Measurements from ENCODE around the gene RAD18. TPM values are rescaled to one million over a fixed set of nuclear protein-coding genes. Genes with fewer than 3 reads are reported as not detected.

The RAD18 gene
- total RNA-seq, 2 experiments from 2014 or later, result 47.4 to 50.3 TPM

- no peak overlapping the region for H3K4me3 Mint-ChIP-seq
- H3K36me3 Mint-ChIP-seq (ENCODE audit: low read depth), result peaks cover 46% of the 10 kb centered on the region
- DNase-seq, result no peak
- H3K9me3 Mint-ChIP-seq, result no peaks in the 10 kb centered on the region
- H3K4me1 Mint-ChIP-seq (ENCODE audit: low read depth), result no peaks in the 10 kb centered on the region
- H3K27ac Mint-ChIP-seq, result no peak overlapping the region
- ATAC-seq, result no peak
- ChIA-PET POLR2A (no interaction called here), CTCF (interaction anchor here (1.5 kb wide), 1 partner anchor 9 kb away, joined by 3 read pairs; no protein-coding TSS in a partner anchor)
- no peaks in the 10 kb centered on the region for H3K27me3 Mint-ChIP-seq
- TF ChIP-seq CTCF (IDR thresholded peaks at IDR 0.05), result no peak
- intact Hi-C loops (cut with micrococcal nuclease), result no loop called here
Measured at GRCh38 chr3:8893001-8893400, 70.3 kb downstream of the RAD18 start.

- no peak for TF ChIP-seq CTCF (IDR thresholded peaks at IDR 0.05)
- CTCF ChIA-PET, result interaction anchor here (1.5 kb wide), 1 partner anchor 8 kb away, joined by 3 read pairs; no protein-coding TSS in a partner anchor
- no peaks in the 10 kb centered on the region for H3K9me3 Mint-ChIP-seq
- POLR2A ChIA-PET, result no interaction called here
- H3K4me1 Mint-ChIP-seq (ENCODE audit: low read depth), result no peaks in the 10 kb centered on the region
- peaks cover 42% of the 10 kb centered on the region for H3K36me3 Mint-ChIP-seq (ENCODE audit: low read depth)
- H3K27ac Mint-ChIP-seq, result no peak overlapping the region
- no peak for ATAC-seq
- intact Hi-C loops (cut with micrococcal nuclease), result no loop called here
- no peaks in the 10 kb centered on the region for H3K27me3 Mint-ChIP-seq
- DNase-seq, result no peak
- H3K4me3 Mint-ChIP-seq, result no peak overlapping the region
Measured at GRCh38 chr3:8891774-8892173, 71.5 kb downstream of the RAD18 start.

- ATAC-seq (no peak), DNase-seq (no peak)
- Mint-ChIP-seq H3K27me3 (no peaks in the 10 kb centered on the region), H3K4me3 (no peak overlapping the region), H3K4me1 (ENCODE audit: low read depth) (no peaks in the 10 kb centered on the region), H3K27ac (no peak overlapping the region), H3K9me3 (no peaks in the 10 kb centered on the region), H3K36me3 (ENCODE audit: low read depth) (peaks cover 43% of the 10 kb centered on the region)
- ChIA-PET CTCF (no interaction called here), POLR2A (no interaction called here)
- TF ChIP-seq CTCF (IDR thresholded peaks at IDR 0.05), result no peak
- intact Hi-C loops (cut with micrococcal nuclease), result no loop called here
Measured at GRCh38 chr3:8891303-8891702, 72.0 kb downstream of the RAD18 start.

- H3K36me3 Mint-ChIP-seq (ENCODE audit: low read depth), result peaks cover 55% of the 10 kb centered on the region
- no peaks in the 10 kb centered on the region for H3K9me3 Mint-ChIP-seq
Measured at GRCh38 chr3:8888301-8888915, 74.9 kb downstream of the RAD18 start.

More at GRCh38 chr3:8888301-8888915, 74.9 kb downstream of the RAD18 start:
- Mint-ChIP-seq H3K27ac (no peak overlapping the region), H3K4me1 (ENCODE audit: low read depth) (no peaks in the 10 kb centered on the region), H3K4me3 (no peak overlapping the region), H3K27me3 (no peaks in the 10 kb centered on the region)
- DNase-seq, result no peak
- intact Hi-C loops (cut with micrococcal nuclease), result no loop called here
- CTCF ChIA-PET, result no interaction called here
- TF ChIP-seq CTCF (IDR thresholded peaks at IDR 0.05), result no peak
- no peak for ATAC-seq
- POLR2A ChIA-PET, result interaction anchor here (0.6 kb wide), 1 partner anchor 88 kb away, joined by 3 read pairs; no protein-coding TSS in a partner anchor
